ACC112 (cell line): ENCODE data around the gene CLRN2.

Experiments used
- H2AFZ ChIP-seq: fragments of 200-600 bp; sonication (generic); one replicate; pipeline ENCODE4 v1.6.0; 2017; ENCODE audit warnings: antibody characterized with exemption, low read length; ENCODE audit not compliant: unreplicated experiment
- H3K27ac ChIP-seq: fragments of 200-600 bp; sonication (generic); 2 replicates; pipeline ENCODE4 v1.5.1; 2014; ENCODE audit warnings: low read depth, mild to moderate bottlenecking, antibody characterized with exemption, low read length, moderate library complexity
- H3K27me3 ChIP-seq: fragments of 200-600 bp; sonication (generic); 2 replicates; pipeline ENCODE4 v1.6.1; 2014; ENCODE audit warnings: mild to moderate bottlenecking, antibody characterized with exemption, low read length, moderate library complexity, mixed read lengths; ENCODE audit not compliant: insufficient read depth
- H3K36me3 ChIP-seq: fragments of 200-600 bp; sonication (generic); 2 replicates; pipeline ENCODE4 v1.6.1; 2016; ENCODE audit warnings: mild to moderate bottlenecking, antibody characterized with exemption, low read length, moderate library complexity, mixed read lengths; ENCODE audit not compliant: insufficient read depth
- H3K4me1 ChIP-seq: fragments of 200-600 bp; sonication (generic); one replicate; pipeline ENCODE4 v1.6.1; 2016; ENCODE audit warnings: low read length, mixed read lengths; ENCODE audit not compliant: insufficient read depth, unreplicated experiment, control insufficient read depth
- H3K4me3 ChIP-seq: fragments of 200-600 bp; sonication (generic); 2 replicates; pipeline ENCODE4 v1.5.1; 2014; ENCODE audit warnings: mild to moderate bottlenecking, low read depth, low read length
- H3K79me2 ChIP-seq: fragments of 200-600 bp; sonication (generic); one replicate; pipeline ENCODE4 v1.6.0; 2016; ENCODE audit warnings: low read length; ENCODE audit not compliant: control insufficient read depth, unreplicated experiment, insufficient read depth

CLRN2 gene

GRCh38 chr4:17514865-17515264 is at the start of gene CLRN2:
TSS of gene CLRN2 (plus strand) at chr4:17515165. CDS start at chr4:17515267, 102 bp downstream.
- Histone ChIP-seq H3K79me2 (peaks cover 9% of the 10 kb centered on the region), H3K27ac (no peak within 1 kb of the TSS), H3K4me1 (peaks cover 9% of the 10 kb centered on the region), H2AFZ (no peak within 1 kb of the TSS), H3K4me3 (no peak within 1 kb of the TSS), H3K36me3 (no peaks in the 10 kb centered on the region), H3K27me3 (peaks cover 39% of the 10 kb centered on the region)

- Histone ChIP-seq H3K27me3 (peaks cover 8% of the 10 kb centered on the region; the same call in 1 of the 2 replicates), H2AFZ (peak overlapping the region; percentile 87), H3K36me3 (no peaks in the 10 kb centered on the region), H3K4me1 (no peaks in the 10 kb centered on the region), H3K4me3 (0 out of 2 replicates have a peak overlapping the region, but pooled peaks have one; percentile 34), H3K79me2 (no peaks in the 10 kb centered on the region), H3K27ac (no peak overlapping the region)
Observed at GRCh38 chr4:17468619-17469221, 46.2 kb upstream of the CLRN2 start.

GRCh38 chr4:17469931-17470674 is 44.9 kb upstream of the CLRN2 start:
- H3K79me2 ChIP-seq, result no peaks in the 10 kb centered on the region
- no peak overlapping the region for H2AFZ ChIP-seq
- no peaks in the 10 kb centered on the region for H3K36me3 ChIP-seq
- peaks cover under 1% of the 10 kb centered on the region for H3K4me1 ChIP-seq
- peaks cover 8% of the 10 kb centered on the region; the same call in 1 of the 2 replicates for H3K27me3 ChIP-seq
- no peak overlapping the region for H3K4me3 ChIP-seq
- H3K27ac ChIP-seq, result no peak overlapping the region

GRCh38 chr4:17475481-17475880 is 39.5 kb upstream of the CLRN2 start:
- Histone ChIP-seq H3K79me2 (no peaks in the 10 kb centered on the region), H2AFZ (no peak overlapping the region), H3K4me3 (no peak overlapping the region), H3K36me3 (no peaks in the 10 kb centered on the region), H3K27me3 (peaks cover 8% of the 10 kb centered on the region; the same call in 1 of the 2 replicates), H3K4me1 (peaks cover 9% of the 10 kb centered on the region), H3K27ac (no peak overlapping the region)

- no peak overlapping the region for H2AFZ ChIP-seq
- no peaks in the 10 kb centered on the region for H3K27me3 ChIP-seq
- peaks cover 9% of the 10 kb centered on the region for H3K4me1 ChIP-seq
- H3K36me3 ChIP-seq, result no peaks in the 10 kb centered on the region
- no peak overlapping the region for H3K4me3 ChIP-seq
- H3K79me2 ChIP-seq, result no peaks in the 10 kb centered on the region
- no peak overlapping the region for H3K27ac ChIP-seq
Observed at GRCh38 chr4:17476853-17477252, 38.1 kb upstream of the CLRN2 start.

GRCh38 chr4:17477774-17478472 is 37.0 kb upstream of the CLRN2 start:
- Histone ChIP-seq H2AFZ (no peak overlapping the region), H3K79me2 (no peaks in the 10 kb centered on the region), H3K27me3 (no peaks in the 10 kb centered on the region), H3K36me3 (no peaks in the 10 kb centered on the region), H3K27ac (no peak overlapping the region), H3K4me3 (no peak overlapping the region), H3K4me1 (peaks cover 9% of the 10 kb centered on the region)

GRCh38 chr4:17480210-17480927 is 34.6 kb upstream of the CLRN2 start:
- peaks cover 6% of the 10 kb centered on the region for H3K4me1 ChIP-seq
- no peak overlapping the region for H3K27ac ChIP-seq
- no peak overlapping the region for H3K4me3 ChIP-seq
- no peaks in the 10 kb centered on the region for H3K27me3 ChIP-seq
- H3K79me2 ChIP-seq, result no peaks in the 10 kb centered on the region
- no peaks in the 10 kb centered on the region for H3K36me3 ChIP-seq
- no peak overlapping the region for H2AFZ ChIP-seq

- Histone ChIP-seq H3K27ac (no peak overlapping the region), H3K79me2 (no peaks in the 10 kb centered on the region), H3K4me3 (no peak overlapping the region), H3K36me3 (no peaks in the 10 kb centered on the region), H3K27me3 (no peaks in the 10 kb centered on the region), H3K4me1 (peaks cover under 1% of the 10 kb centered on the region), H2AFZ (no peak overlapping the region)
Observed at GRCh38 chr4:17480955-17481354, 34.0 kb upstream of the CLRN2 start.

- H3K79me2 ChIP-seq, result no peaks in the 10 kb centered on the region
- H3K27me3 ChIP-seq, result no peaks in the 10 kb centered on the region
- H3K27ac ChIP-seq, result no peak overlapping the region
- no peaks in the 10 kb centered on the region for H3K4me1 ChIP-seq
- no peak overlapping the region for H3K4me3 ChIP-seq
- no peaks in the 10 kb centered on the region for H3K36me3 ChIP-seq
- no peak overlapping the region for H2AFZ ChIP-seq
Observed at GRCh38 chr4:17482716-17483115, 32.2 kb upstream of the CLRN2 start.

- H3K4me3 ChIP-seq, result no peak overlapping the region
- peaks cover 12% of the 10 kb centered on the region for H3K79me2 ChIP-seq
- H3K27me3 ChIP-seq, result no peaks in the 10 kb centered on the region
- H3K4me1 ChIP-seq, result peaks cover 21% of the 10 kb centered on the region
- no peak overlapping the region for H2AFZ ChIP-seq
- peaks cover 4% of the 10 kb centered on the region; the same call in 1 of the 2 replicates for H3K36me3 ChIP-seq
- H3K27ac ChIP-seq, result no peak overlapping the region
Observed at GRCh38 chr4:17489123-17489522, 25.8 kb upstream of the CLRN2 start.
